ENCODE measurements around the gene BTBD17. TPM values are rescaled to one million over a fixed set of nuclear protein-coding genes. Genes with fewer than 3 reads are reported as not detected.

The BTBD17 gene
- total RNA-seq, 1 donor: not detected

DNA sequence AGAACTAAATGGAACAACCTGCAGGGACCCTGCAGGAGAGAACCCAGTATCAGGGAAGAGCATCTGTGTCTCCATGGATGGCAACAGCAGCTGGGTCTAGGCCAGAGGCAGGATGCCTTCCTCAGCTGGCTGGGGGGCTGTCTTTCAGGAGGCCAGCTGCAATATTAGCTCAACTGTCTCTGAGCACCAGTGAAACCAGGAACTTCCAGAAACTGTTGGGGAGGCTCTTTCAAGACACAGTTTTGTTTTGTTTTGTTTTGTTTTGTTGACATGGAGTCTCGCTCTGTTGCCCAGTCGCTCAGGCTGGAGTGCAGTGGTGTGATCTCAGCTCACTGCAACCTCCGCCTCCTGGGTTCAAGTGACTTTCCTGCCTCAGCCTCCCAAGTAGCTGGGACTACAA is 13.2 kb upstream of the BTBD17 start:
- no peak overlapping the region for H3K4me3 ChIP-seq (ENCODE audit: low read length)
- H3K4me1 ChIP-seq (ENCODE audit: insufficient read depth, low read length): peaks cover 14% of the 10 kb centered on the region
- H3K27me3 ChIP-seq (ENCODE audit: insufficient read depth, low read length): no peaks in the 10 kb centered on the region
- no peaks in the 10 kb centered on the region for H3K9me3 ChIP-seq (ENCODE audit: low read depth, low read length)

DNA sequence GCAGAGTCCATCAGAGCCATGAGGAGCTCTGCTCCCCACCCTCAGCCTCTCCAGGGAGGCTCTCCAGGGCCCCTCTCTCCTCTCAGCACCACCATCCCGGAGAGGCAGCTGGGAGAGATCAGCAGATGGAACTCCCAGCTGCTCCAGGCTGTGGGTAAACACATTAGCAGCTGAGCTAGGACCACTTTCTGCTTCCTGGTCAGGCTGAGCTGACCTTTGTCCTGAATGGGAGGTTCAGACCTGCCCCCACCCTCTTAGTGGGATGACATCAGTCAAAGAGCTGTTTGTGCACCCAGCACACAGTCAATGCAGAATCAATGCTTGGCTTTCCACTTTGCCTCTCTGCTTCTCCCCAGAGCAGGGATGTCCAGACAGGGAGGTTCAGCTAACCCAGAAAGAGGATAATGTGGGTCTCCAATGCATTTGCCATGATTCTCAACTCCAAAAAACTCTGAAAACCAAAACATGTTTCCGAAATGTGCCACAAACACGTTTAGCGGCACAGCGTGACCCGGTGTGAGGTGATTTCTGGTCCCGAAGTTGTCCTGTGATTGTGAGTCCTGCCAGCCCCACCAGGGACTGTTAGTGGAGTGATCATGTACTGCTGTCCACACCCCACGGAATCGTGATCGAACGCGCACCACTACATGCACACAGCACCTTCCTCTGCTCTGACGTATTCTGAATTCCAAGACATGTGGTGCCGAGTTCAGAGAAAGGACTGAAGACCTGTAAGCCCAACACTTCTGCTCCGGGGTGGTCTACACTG is 12.4 kb upstream of the BTBD17 start:
- no peaks in the 10 kb centered on the region for H3K9me3 ChIP-seq (ENCODE audit: low read depth, low read length)
- H3K4me1 ChIP-seq (ENCODE audit: insufficient read depth, low read length): peaks cover 12% of the 10 kb centered on the region
- H3K27me3 ChIP-seq (ENCODE audit: insufficient read depth, low read length): no peaks in the 10 kb centered on the region
- H3K4me3 ChIP-seq (ENCODE audit: low read length): no peak overlapping the region

GRCh38 chr17:74372426-74372825 is 10.8 kb upstream of the BTBD17 start:
- Histone ChIP-seq H3K4me1 (ENCODE audit: insufficient read depth, low read length) (peaks cover 17% of the 10 kb centered on the region), H3K9me3 (ENCODE audit: low read depth, low read length) (no peaks in the 10 kb centered on the region), H3K27me3 (ENCODE audit: insufficient read depth, low read length) (no peaks in the 10 kb centered on the region), H3K4me3 (ENCODE audit: low read length) (no peak overlapping the region)

DNA sequence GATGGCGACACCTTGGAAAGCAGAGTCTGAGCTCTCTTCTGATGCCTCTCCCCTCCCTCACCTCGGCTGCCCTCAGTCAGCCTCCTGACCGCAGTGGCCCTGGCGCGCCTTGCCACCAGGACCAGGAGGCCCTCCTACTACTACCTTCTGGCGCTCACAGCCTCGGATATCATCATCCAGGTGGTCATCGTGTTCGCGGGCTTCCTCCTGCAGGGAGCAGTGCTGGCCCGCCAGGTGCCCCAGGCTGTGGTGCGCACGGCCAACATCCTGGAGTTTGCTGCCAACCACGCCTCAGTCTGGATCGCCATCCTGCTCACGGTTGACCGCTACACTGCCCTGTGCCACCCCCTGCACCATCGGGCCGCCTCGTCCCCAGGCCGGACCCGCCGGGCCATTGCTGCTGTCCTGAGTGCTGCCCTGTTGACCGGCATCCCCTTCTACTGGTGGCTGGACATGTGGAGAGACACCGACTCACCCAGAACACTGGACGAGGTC is 10.0 kb upstream of the BTBD17 start:
- Histone ChIP-seq H3K4me1 (ENCODE audit: insufficient read depth, low read length) (peaks cover 17% of the 10 kb centered on the region), H3K9me3 (ENCODE audit: low read depth, low read length) (no peaks in the 10 kb centered on the region), H3K4me3 (ENCODE audit: low read length) (no peak overlapping the region), H3K27me3 (ENCODE audit: insufficient read depth, low read length) (no peaks in the 10 kb centered on the region)

GRCh38 chr17:74369665-74370490 is 8.2 kb upstream of the BTBD17 start:
- H3K4me3 ChIP-seq (ENCODE audit: low read length): no peak overlapping the region
- no peaks in the 10 kb centered on the region for H3K9me3 ChIP-seq (ENCODE audit: low read depth, low read length)
- peaks cover 17% of the 10 kb centered on the region for H3K4me1 ChIP-seq (ENCODE audit: insufficient read depth, low read length)
- H3K27me3 ChIP-seq (ENCODE audit: insufficient read depth, low read length): no peaks in the 10 kb centered on the region

DNA sequence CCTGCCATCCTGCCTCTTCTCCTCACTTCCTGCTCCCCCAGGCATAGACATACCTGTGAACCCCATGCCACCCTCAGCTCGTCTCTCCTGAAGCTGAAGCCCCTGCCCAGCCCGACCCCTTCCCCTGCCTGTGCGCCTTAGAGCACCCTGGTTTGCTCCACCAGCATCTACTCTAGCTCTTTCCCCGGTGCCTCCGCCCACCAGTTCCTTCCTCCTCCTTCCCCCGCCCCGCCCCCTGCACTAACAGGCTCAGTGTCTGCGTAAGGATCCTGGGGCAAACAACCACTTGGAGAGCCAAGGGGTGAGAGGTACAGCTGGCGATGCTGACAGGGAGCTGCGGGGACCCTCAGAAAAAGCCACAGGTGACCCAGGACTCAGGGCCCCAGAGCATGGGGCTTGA is 7.6 kb upstream of the BTBD17 start:
- Histone ChIP-seq H3K4me3 (ENCODE audit: low read length) (no peak overlapping the region), H3K27me3 (ENCODE audit: insufficient read depth, low read length) (no peaks in the 10 kb centered on the region), H3K9me3 (ENCODE audit: low read depth, low read length) (no peaks in the 10 kb centered on the region), H3K4me1 (ENCODE audit: insufficient read depth, low read length) (peaks cover 17% of the 10 kb centered on the region)

DNA sequence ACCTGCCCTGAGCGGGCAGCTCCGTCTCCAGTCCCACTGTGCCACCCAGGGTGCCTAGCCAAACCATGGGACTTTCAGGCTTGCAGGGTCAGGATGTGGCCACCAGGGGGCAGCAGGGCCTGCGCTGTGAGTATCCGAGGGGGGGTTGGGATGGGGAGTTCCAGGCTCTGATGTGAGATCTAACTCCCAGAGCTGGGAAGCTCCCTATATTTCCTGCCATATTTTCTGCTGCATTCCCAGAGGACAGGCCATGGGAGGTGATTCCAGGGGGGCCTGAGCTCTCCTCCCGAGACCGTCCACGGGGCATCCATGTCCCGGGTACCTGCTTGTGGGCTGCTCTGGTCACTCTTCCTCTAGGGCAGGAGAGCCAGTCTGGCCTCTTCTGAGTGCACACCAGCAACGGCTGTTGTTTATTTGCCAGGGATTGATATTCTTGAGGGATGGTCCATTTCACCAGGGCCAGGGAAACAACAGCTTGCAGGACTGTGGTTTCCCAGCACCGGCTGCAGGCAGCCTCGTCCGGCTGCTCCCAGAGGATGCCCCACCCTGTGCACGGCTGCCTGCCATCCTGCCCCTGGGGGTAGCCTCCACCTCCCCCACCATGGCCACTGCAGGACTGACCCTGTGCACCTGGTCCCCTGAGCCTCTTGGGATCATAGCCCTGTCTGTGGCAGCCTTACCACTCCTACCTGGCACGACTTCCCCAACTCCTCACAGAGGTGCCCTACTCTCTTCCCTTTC is 6.8 kb upstream of the BTBD17 start:
- H3K27me3 ChIP-seq (ENCODE audit: insufficient read depth, low read length): no peaks in the 10 kb centered on the region
- peaks cover 17% of the 10 kb centered on the region for H3K4me1 ChIP-seq (ENCODE audit: insufficient read depth, low read length)
- no peaks in the 10 kb centered on the region for H3K9me3 ChIP-seq (ENCODE audit: low read depth, low read length)
- H3K4me3 ChIP-seq (ENCODE audit: low read length): no peak overlapping the region

DNA sequence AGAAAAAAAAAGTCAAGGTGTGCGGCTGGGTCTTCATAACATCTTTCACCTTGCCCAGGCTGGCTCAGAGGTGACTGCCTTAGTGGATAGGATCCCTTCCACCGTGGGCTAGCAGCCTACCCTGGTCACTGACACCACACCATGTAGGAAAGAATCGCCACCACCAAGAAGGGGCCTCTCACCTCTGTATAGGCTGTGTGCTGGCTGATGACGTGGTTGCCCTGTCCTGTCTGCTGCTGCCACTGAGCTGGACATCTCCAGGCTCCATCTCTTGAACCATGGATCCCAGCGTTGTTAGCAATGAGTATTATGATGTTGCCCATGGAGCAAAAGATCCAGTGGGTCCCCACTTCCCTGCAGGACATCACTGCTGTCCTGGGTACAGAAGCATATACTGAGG is 5.5 kb upstream of the BTBD17 start, which contains the start of gene GPR142:
TSS of gene GPR142 (plus strand) at position 301 of the 400 bp plus-strand sequence. CDS start 2,035 bp downstream, outside the sequence.
- H3K4me3 ChIP-seq (ENCODE audit: low read length): no peak within 1 kb of the TSS
- peaks cover 17% of the 10 kb centered on the region for H3K4me1 ChIP-seq (ENCODE audit: insufficient read depth, low read length)
- H3K9me3 ChIP-seq (ENCODE audit: low read depth, low read length): no peaks in the 10 kb centered on the region
- H3K27me3 ChIP-seq (ENCODE audit: insufficient read depth, low read length): no peaks in the 10 kb centered on the region

DNA sequence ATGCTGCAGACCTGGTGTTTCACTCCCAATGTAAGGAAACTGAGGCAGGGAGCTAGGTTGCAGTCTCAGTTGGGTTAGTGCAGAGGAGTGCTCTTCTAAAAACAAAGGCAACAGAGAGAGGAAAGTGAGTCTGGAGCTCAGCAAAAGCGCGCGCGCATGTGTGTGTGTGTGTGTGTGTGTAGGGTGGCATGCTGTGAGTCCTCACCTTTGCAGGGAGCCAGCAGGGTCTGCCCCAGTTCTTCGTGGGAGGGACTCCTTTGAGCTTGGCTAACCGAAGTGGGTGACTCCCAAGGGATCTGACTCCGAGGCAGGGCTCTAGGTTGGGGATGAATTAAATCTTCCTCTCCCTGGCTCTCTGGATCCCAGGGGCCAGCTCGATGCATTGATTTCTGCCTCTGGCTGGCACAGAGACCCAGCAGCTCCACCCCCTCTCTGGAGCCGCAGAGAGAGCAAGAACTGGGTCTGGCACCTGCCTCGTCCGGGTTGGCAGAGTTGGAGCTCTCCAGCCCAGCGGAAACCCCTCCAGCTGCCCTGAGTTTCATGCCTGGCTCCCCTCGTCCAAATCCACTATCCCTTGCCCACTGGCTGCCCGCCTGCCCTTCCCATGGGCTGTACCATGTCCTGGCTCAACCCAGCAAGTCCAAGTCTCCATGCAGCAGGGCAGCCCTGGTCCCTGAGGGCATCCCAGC is 1.3 kb upstream of the BTBD17 start:
- H3K9me3 ChIP-seq (ENCODE audit: low read depth, low read length): no peaks in the 10 kb centered on the region
- H3K27me3 ChIP-seq (ENCODE audit: insufficient read depth, low read length): peaks cover 14% of the 10 kb centered on the region
- H3K4me3 ChIP-seq (ENCODE audit: low read length): no peak overlapping the region
- no peaks in the 10 kb centered on the region for H3K4me1 ChIP-seq (ENCODE audit: insufficient read depth, low read length)

GRCh38 chr17:74362069-74362405 is 369 bp upstream of the BTBD17 start:
- Histone ChIP-seq H3K27me3 (ENCODE audit: insufficient read depth, low read length) (peaks cover 23% of the 10 kb centered on the region), H3K4me1 (ENCODE audit: insufficient read depth, low read length) (no peaks in the 10 kb centered on the region), H3K9me3 (ENCODE audit: low read depth, low read length) (no peaks in the 10 kb centered on the region), H3K4me3 (ENCODE audit: low read length) (no peak overlapping the region)

DNA sequence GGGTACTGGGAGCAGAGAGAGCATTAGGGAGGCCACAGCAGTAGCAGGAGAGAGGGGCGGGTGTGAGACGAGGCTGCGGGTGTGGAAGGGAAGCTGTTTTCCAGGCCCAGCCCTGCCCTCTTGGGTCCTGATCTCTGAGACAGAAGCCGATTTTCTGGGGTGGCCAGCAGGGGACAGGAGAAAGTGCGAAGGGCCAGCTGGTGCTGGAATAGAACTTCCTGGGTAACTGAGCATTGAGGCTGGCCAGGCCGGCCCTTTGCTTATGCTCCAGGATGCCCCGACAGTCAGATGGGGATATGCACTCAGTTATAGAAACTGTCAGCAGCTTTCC is 804 bp downstream of the BTBD17 start:
- Histone ChIP-seq H3K27me3 (ENCODE audit: insufficient read depth, low read length) (peaks cover 34% of the 10 kb centered on the region), H3K9me3 (ENCODE audit: low read depth, low read length) (no peaks in the 10 kb centered on the region), H3K4me3 (ENCODE audit: low read length) (no peak overlapping the region)

GRCh38 chr17:74359916-74360315 is 1.8 kb downstream of the BTBD17 start:
- H3K27me3 ChIP-seq (ENCODE audit: insufficient read depth, low read length): peaks cover 43% of the 10 kb centered on the region
- H3K4me1 ChIP-seq (ENCODE audit: insufficient read depth, low read length): no peaks in the 10 kb centered on the region
- no peak overlapping the region for H3K4me3 ChIP-seq (ENCODE audit: low read length)
- H3K9me3 ChIP-seq (ENCODE audit: low read depth, low read length): no peaks in the 10 kb centered on the region

More for the DNA sequence above, 804 bp downstream of the BTBD17 start:
- no peaks in the 10 kb centered on the region for H3K4me1 ChIP-seq (ENCODE audit: insufficient read depth, low read length)

- peaks cover 47% of the 10 kb centered on the region for H3K27me3 ChIP-seq (ENCODE audit: insufficient read depth, low read length)
- no peaks in the 10 kb centered on the region for H3K9me3 ChIP-seq (ENCODE audit: low read depth, low read length)
- H3K4me1 ChIP-seq (ENCODE audit: insufficient read depth, low read length): no peaks in the 10 kb centered on the region
- H3K4me3 ChIP-seq (ENCODE audit: low read length): no peak overlapping the region
These were observed 3.0 kb downstream of the BTBD17 start for GRCh38 chr17:74358697-74359096.

DNA sequence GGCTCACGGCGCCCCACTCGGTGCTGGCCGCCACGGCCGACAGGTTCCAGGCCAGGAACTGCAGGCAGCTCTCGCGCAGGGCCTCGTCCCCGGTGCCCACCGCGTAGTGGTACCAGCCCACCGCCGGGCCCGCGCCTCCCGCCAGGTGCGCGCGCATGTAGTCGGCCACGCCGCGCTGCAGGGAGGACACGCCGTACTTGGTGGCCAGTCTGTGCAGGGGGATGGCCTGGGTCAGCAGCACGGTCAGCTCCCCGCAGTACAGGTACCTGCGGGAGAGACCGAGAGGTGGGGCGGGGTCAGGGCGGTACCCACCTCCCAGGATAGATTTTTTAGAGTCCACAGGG is 4.2 kb downstream of the BTBD17 start:
- no peaks in the 10 kb centered on the region for H3K9me3 ChIP-seq (ENCODE audit: low read depth, low read length)
- H3K27me3 ChIP-seq (ENCODE audit: insufficient read depth, low read length): peaks cover 51% of the 10 kb centered on the region
- H3K4me1 ChIP-seq (ENCODE audit: insufficient read depth, low read length): no peaks in the 10 kb centered on the region
- no peak overlapping the region for H3K4me3 ChIP-seq (ENCODE audit: low read length)
